ENCODE results near the gene HS6ST2.

DNA sequence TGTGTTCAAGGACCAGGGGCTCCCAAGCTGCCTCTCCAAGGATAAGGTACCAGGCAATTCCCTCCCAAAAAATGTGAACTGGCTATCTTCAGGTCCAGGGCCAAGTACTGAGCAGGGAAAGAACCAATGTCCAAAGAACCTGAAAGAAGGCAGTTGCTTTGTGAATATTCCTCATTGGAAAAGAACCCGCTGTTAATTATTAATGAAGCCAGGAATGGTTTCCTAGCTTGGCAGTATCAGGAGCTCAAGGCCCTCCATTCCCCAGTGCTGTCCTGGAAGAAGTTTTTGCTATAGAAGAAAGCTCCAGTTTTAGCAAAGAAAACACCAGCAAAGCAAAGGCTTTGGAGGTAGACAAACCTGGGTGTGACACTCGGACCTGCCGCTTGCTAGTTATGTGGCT, 339.6 kb downstream of the HS6ST2 start:
- no peak for TF ChIP-seq CTCF (IDR thresholded peaks at IDR 0.05; ENCODE audit: low read length)
- no peak for TF ChIP-seq EZH2 (IDR thresholded peaks at IDR 0.05; ENCODE audit: borderline replicate concordance, low read length)
